GM18517 (cell line): ENCODE measurements around the gene CBX6.
"Not testable (repeated sequence)": the region's sequence is repeated elsewhere in the genome, so short reads cannot be mapped to it uniquely, and the experiment has no call there.

Experiments
- ATAC-seq: cut with Tn5 transposase; IDR thresholded peaks from one replicate; pipeline ENCODE4 v1.9.1; 2021; ENCODE audit warnings: mild to moderate bottlenecking, moderate library complexity; ENCODE audit not compliant: unreplicated experiment

The CBX6 gene

GRCh38 chr22:38872172-38872830 lies at the start of gene CBX6:
Gene CBX6, minus strand, starts transcription at chr22:38872216. Its CDS starts 26 bp downstream, at chr22:38872190.
- peak; percentile 62 for ATAC-seq

DNA sequence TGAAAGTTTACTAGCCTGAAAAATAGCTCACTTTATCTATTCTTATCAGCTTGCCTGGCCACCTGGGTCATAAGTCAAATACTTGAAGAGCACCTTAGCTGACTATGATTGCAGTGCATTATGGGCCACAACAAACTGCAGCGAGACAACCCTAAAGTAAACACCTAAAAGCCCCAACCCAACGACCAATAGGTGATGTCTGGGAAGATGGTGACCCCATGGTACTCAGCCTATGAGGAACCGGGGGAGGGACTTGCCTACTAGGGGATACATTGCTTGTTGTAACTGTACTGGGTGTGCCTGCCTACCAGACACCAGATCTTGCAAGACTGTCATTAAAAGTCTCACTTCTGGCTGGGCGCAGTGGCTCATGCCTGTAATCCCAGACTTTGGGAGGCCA lies 49.8 kb upstream of the CBX6 start:
- ATAC-seq: no peak

GRCh38 chr22:38921120-38921519 lies 49.1 kb upstream of the CBX6 start:
- ATAC-seq: no peak

DNA sequence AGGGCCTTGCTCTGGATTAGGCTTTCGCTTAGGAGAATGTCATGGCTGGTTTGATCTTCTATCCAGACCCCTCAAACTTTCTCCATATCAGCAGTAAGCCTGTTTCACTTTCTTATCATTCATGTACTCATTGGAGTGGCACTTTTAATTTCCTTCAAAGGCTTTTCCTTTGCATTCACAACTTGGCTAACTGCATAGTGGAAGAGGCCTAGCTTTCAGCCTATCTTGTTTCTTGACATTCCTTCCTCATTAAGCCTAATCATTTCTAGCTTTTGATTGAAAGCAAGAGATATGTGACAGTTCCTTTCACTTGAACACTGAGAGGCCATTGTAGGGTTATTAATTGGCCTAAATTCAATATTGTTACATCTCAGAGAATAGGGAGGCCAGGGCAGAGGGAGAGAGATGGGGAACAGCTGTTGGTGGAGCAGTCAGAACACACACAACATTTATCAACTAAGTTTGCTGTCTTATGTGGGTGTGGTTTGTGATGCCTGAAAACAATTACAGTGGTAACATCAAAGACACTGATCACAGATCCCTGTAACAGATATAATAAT lies 47.7 kb upstream of the CBX6 start:
- no peak for ATAC-seq

GRCh38 chr22:38911434-38911833 lies 39.4 kb upstream of the CBX6 start:
- no peak for ATAC-seq

- no peak for ATAC-seq
These were observed 35.8 kb upstream of the CBX6 start for GRCh38 chr22:38907767-38908166.

DNA sequence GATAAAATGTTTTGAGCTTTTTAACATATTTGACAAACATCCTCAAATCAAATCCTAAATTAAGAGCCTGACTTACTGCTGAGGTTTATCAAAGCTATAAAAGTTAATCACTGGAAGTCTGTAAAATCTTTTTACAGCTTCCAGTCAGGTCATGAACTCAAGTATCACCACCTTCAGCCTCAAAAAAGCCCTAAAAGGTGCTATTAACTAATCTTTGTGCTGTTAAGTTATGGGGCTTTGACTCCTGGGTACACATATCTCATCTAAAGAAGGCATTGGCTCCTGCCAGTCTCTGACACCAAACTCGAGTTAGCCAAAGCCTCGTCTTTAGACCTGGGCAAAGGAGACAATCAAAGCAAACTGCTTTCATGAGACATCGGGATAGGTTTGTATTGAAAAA lies 34.0 kb upstream of the CBX6 start:
- no peak for ATAC-seq

DNA sequence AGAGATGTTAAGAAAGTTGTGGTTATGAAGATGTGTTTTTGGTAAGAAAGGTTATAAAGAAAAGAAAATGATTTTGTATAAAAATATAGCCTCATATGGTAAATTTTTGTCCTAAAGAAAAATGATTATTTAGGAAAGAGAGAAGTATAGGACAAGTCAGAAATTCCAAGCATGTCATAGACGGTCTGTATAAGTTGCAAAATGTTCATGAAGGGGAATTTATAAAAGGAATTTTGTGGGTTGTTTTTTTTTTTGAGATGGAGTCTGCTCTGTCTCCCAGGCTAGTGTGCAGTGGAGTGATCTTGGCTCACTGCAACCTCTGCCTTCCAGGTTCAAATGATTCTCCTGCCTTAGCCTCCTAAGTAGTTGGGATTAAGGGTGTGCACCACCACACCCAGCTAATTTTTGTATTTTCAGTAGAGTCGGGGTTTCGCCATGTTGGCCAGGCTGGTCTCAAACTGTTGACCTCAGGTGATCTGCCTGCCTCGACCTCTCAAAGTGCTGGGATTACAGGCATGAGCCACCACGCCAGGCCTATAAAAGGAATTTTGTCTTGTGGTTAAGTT lies 32.1 kb upstream of the CBX6 start:
- not testable (repeated sequence) for ATAC-seq

GRCh38 chr22:38901111-38901641 lies 29.2 kb upstream of the CBX6 start:
- no peak for ATAC-seq

DNA sequence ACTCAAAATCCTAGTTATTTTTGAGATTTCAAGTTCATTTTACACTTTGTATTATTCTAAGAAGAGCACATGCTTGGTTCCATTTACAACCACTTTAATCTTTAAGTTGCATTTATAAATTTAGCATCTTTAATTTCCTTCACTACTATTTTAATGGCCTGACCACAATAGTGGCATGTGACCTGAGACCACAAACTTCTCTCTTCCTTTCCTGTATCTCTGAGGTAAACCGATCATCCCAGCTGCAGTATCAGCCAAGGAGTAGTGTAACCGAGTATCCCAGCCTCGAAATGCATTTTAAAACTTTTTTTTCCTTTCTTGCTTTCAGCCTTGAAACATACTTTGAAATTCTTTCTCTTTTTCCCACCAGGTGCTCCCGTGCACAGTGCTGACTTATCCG lies 28.7 kb upstream of the CBX6 start:
- ATAC-seq: no peak

DNA sequence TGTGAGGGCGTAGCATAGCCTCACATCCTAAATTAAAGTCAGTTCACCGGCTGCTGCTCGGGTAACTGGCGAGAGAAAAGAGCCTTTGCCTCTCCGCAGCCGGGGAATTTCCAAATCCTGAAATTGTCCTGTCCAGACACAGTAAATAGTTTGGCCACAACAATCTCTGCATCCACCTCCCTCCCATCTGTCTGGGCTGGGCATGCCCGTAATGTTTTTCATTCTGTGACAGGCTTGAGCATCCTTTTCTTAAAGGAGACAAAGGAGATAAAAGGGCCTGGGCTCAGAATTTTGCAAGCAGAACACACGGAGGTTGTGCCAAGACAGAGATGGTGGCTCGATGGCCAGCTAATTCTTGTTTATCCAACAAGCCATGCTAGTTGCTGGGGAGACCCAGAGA lies 19.2 kb upstream of the CBX6 start:
- no peak for ATAC-seq

- ATAC-seq: no peak
These were observed 18.4 kb upstream of the CBX6 start for GRCh38 chr22:38890377-38890776.

GRCh38 chr22:38886333-38886732 lies 14.3 kb upstream of the CBX6 start:
- ATAC-seq: no peak

DNA sequence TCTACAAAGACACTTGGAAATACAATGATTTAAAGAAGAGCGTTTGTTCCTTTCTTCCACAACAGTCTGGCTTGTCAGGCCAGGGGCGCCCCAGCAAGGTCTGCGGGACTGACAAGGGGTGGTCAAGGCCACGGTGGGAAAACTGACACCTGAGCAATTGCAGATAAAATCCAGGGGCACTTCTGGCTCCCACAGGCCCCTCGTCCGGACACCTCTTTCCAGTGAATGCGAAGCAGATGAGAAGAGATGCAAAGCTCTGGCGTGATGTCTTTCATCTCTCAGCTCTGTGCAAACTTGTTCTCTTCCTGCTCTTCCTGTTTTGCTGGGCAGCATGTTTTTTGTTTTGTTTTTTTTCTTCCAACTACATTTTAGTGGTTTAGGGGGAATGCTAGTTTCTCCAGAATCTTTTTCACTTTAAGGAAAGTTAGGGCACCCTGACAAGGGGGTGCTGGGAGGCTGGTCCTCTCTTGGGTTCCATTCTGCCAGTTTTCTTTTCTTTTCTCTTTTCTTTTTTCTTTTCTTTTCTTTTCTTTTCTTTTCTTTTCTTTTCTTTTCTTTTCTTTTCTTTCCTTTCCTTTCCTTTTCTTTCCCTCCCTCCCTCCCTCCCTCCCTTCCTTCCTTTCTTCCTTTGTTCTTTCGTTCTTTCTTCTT lies 11.1 kb upstream of the CBX6 start:
- no peak for ATAC-seq

DNA sequence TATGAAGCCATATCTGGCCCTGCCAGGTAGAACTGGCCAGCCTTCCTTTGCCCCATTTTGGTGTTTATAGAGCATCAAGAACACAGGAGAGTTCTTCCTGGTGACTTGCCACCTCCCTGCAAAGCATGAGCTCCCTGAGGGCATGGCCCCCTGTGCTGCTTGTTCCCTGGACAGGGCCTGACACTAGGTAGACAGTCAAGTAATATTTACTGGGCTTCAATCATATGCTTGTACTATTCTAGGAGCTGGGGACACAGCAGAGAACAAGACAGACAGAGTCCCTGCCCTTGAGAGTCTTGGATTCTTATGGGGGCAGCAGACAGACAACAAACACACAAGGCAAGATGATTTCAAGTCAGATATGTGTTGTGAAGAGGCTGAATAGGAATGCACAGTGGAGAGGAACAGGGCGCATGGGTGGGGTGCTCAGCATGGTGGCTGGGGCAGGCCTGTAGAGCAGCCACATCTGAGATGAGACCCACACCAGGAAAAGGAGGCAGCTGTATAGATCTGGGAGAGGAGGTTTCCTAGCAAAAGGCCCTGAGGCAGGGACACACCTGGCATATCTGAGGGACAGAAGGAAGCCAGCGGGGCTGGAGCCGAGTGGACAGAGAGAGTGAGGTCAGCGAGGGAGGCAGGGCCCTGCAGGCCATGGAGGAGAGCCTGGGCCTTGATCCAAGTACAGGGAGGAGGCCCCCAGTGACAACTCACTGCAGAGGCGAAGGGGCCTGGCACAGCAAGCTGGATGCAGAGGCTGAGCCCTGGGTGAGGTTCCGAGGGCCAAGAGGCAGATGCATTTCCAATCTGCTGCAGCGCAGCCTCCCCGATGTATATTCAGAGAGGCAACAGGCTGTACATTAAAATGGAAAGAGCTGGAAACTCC lies 10.2 kb upstream of the CBX6 start:
- ATAC-seq: no peak

DNA sequence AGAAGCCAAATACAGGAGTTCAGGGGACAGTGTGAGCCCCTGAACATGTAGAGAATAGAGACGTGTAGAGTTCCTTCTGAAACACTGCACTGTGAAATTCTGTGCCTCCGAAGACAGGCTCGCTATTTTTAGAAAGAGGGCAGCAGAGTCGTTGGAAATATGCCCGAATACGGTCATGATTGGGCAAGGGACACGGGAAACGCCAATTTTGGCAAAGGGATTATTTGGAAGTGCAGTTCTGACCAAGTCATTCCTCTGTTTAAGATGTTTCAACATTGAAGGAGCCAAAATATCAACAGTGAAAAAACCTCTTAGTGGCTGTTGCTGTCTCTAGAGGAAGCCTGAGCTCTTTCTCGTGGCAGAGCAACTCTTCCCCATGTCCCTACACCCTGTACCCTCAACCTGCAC lies 9.5 kb upstream of the CBX6 start:
- ATAC-seq: no peak

DNA sequence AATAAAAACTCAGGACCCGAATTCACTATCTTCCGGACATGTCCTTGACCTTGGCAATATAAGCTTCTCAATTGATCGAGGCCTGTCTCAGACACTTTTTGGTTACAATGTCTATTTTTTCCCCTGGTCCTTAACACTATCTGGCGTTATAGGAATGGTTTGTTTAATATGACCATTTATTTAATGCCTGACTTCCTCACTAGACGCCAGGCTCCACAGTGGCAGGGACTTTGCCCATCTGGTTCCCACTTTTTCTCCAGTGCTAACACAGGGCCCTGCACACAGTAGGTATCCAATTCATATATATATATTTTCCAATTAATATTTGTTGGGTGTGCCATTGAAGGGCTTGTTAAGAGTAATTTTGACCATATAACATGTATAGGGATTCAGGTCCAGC lies 7.9 kb upstream of the CBX6 start:
- no peak for ATAC-seq

DNA sequence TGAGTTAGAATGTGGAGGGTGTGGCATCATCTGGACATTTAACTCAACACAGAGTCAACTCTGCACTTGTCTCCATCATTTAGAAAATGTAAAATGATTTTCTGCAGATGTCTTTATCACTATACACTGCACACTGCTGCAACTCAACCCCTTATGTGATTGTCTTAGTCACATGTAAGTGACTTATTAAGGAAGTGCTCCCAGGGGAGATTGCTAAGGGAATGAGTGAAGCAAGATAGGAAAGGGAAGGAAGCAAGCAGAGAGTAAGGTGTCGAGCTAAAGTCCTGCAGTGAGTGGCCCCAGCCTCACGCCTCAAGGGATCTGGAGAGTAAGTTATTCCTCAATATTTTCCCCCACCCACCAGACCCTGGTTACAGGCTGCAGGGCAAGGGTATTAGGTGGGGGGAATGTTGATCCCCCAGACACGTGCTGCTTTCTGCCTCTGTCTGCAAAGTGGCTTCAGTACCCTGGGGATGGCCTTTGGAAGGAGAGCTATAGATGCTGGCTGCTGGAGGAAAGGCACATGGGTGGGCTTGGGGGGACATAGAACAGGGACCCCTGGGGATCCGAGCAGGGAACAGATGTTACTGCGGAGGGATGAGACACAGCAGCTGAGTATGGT lies 7.2 kb upstream of the CBX6 start:
- no peak for ATAC-seq

- no peak for ATAC-seq
These were observed 6.0 kb upstream of the CBX6 start for GRCh38 chr22:38878001-38878400.

DNA sequence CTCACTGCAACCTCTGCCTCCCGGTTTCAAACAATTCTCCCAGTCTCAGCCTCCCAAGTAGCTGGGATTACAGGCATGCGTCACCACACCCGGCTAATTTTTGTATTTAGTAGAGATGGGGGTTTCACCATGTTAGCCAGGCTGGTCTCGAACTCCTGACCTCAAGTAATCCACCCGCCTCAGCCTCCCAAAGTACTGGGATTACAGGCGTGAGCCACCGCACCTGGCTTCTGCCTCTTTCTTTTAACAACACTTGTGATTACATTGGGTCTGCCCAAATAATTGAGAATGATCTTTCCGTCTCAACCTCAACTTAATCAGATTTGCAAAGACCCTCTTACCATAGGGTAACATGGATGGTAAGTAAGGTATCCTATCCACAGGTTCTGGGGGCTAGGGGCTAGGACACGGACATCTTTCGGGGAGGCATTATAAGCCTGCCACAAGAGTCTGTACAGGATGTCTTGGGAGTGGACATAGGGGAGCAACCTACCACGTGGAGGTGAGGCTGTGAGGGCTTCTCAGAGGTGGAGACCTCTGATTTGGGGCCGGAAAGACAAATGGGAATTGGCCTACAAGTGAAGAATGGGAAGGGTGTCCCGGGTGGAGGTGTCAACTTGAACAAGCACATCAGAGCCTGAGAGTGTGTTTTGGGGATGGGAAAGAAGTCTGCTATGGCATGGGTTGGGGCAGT lies 2.7 kb upstream of the CBX6 start:
- ATAC-seq: no peak
